ENCODE data around the gene CD47.

DNA sequence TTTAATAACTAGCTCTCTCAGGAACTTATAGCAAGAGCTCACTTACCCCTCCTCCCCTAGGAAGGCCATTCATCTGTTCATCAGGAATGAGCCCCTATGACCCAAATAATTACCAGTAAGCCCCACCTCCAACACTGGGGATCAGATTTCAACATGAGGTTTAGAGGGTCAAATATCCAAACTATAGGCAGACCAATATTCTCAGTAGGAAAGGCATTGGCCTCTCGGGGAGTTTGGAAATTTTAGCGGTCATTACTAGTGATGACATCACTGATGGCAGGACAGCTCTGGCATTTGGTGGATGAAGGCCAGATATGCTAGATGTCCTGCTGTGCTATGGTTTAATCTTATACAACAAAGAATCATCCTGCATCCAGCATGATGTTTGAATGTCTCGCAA lies 15.2 kb upstream of the CD47 start:
- TF ChIP-seq CTCF (IDR thresholded peaks at IDR 0.05) (no peak), POLR2A (IDR thresholded peaks at IDR 0.05) (no peak)
